Karpas-422 (cell line): ENCODE results near the gene CLEC18A. TPM values are rescaled to one million over a fixed set of nuclear protein-coding genes. Genes with fewer than 3 reads are reported as not detected.
A peak's percentile ranks its signal among the peaks of the same experiment; 100 is the strongest.
"Not testable (repeated sequence)": the region's sequence is repeated elsewhere in the genome, so short reads cannot be mapped to it uniquely, and the experiment has no call there.

Source experiments
- DNase-seq: peaks from one replicate; pipeline ENCODE4 v3.0.0-alpha.2; 2015
- H2AFZ ChIP-seq: fragments of 200-600 bp; sonication (generic); 2 replicates; pipeline ENCODE4 v1.6.1; 2014; ENCODE audit warnings: antibody characterized with exemption, low read length, mixed read lengths
- H3K27ac ChIP-seq: fragments of 200-600 bp; sonication (generic); 2 replicates; pipeline ENCODE4 v1.5.1; 2014; ENCODE audit warnings: mild to moderate bottlenecking, low read length, moderate library complexity
- H3K27me3 ChIP-seq: fragments of 200-600 bp; sonication (generic); 2 replicates; pipeline ENCODE4 v1.6.1; 2014; ENCODE audit warnings: low read length, mixed read lengths
- H3K36me3 ChIP-seq: fragments of 200-600 bp; sonication (generic); 2 replicates; pipeline ENCODE4 v1.6.1; 2014; ENCODE audit warnings: low read length, mixed read lengths; ENCODE audit not compliant: insufficient read depth
- H3K4me1 ChIP-seq: fragments of 200-600 bp; sonication (generic); 2 replicates; pipeline ENCODE4 v1.6.1; 2014; ENCODE audit warnings: mild to moderate bottlenecking, low read length, mixed read lengths
- H3K4me2 ChIP-seq: fragments of 200-600 bp; sonication (generic); 2 replicates; pipeline ENCODE4 v1.6.1; 2014; ENCODE audit warnings: low read length, low read depth, mild to moderate bottlenecking; ENCODE audit not compliant: poor library complexity, severe bottlenecking
- H3K4me3 ChIP-seq: fragments of 200-600 bp; sonication (generic); 2 replicates; pipeline ENCODE4 v1.5.1; 2014; ENCODE audit warnings: mild to moderate bottlenecking, antibody characterized with exemption, low read length, mixed read lengths
- H3K79me2 ChIP-seq: fragments of 200-600 bp; sonication (generic); 2 replicates; pipeline ENCODE4 v1.6.1; 2014; ENCODE audit warnings: mild to moderate bottlenecking, low read length, mixed read lengths
- H3K9ac ChIP-seq: fragments of 200-600 bp; sonication (generic); 2 replicates; pipeline ENCODE4 v1.6.0; 2014; ENCODE audit warnings: low read length
- H3K9me2 ChIP-seq: fragments of 200-600 bp; sonication (generic), shearing (Covaris generic); replicated peaks from 2 replicates; pipeline ENCODE4 v1.6.0; 2014; ENCODE audit warnings: mild to moderate bottlenecking, low read length, moderate library complexity; ENCODE audit not compliant: insufficient read depth
- H3K9me3 ChIP-seq: fragments of 300-700, 200-600 bp; sonication (generic); 2 replicates; pipeline ENCODE4 v1.6.1; 2014; ENCODE audit warnings: low read length, mixed read lengths
- H4K20me1 ChIP-seq: fragments of 200-600 bp; sonication (generic); 2 replicates; pipeline ENCODE4 v1.6.1; 2014; ENCODE audit warnings: mild to moderate bottlenecking, antibody characterized with exemption, low read length, low read depth; ENCODE audit not compliant: insufficient read depth
- small RNA-seq: library from RNA; depleted of rRNA; stranded (forward); fragments of <200 nt; gene quantifications from one replicate; pipeline ENCODE3, GENCODE V24; 2014
- total RNA-seq: library from RNA; depleted of rRNA; stranded (reverse); fragments of >200 nt; shearing (Covaris generic); gene quantifications from 2 replicates; pipeline ENCODE4 v1.2.3, GENCODE V29; 2014; ENCODE audit warnings: low replicate concordance; rRNA removed

The CLEC18A gene
- total RNA-seq, 1 experiment from 2014 or later = 4.9 TPM

DNA sequence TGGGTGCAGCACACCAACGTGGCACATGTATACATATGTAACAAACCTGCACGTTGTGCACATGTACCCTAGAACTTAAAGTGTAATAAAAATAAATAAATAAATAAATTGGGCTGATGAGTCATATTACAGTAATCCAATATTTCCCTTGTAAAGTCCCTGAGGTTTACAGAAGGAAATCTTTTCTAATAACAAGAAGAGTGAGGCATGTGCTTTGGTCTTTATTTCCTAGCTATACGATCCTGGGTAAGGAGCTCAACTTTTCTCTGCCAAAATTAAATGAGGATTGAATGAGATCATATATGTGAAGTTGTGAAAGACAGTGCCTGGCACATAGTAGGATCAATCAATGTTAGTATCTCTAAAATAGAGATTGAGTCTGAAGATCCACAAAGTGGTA, 57.5 kb downstream of the CLEC18A start:
- not testable (repeated sequence) for H3K36me3 ChIP-seq, H3K4me2 ChIP-seq, H3K4me3 ChIP-seq, H3K4me1 ChIP-seq, H3K9ac ChIP-seq, H4K20me1 ChIP-seq, H3K27me3 ChIP-seq, H3K79me2 ChIP-seq, H3K27ac ChIP-seq, H3K9me3 ChIP-seq, H2AFZ ChIP-seq, DNase-seq, H3K9me2 ChIP-seq

- not testable (repeated sequence) for H2AFZ ChIP-seq, H3K27ac ChIP-seq, DNase-seq, H3K79me2 ChIP-seq, H3K4me2 ChIP-seq, H3K9ac ChIP-seq, H3K27me3 ChIP-seq, H3K9me3 ChIP-seq, H3K9me2 ChIP-seq, H3K4me1 ChIP-seq, H4K20me1 ChIP-seq, H3K4me3 ChIP-seq, H3K36me3 ChIP-seq
Observed at GRCh38 chr16:70010615-70011014, 59.5 kb downstream of the CLEC18A start.

- not testable (repeated sequence) for H3K4me1 ChIP-seq, H3K9me3 ChIP-seq, H3K9ac ChIP-seq, H3K9me2 ChIP-seq, H3K27ac ChIP-seq, H3K36me3 ChIP-seq, H3K4me2 ChIP-seq, H3K4me3 ChIP-seq, H3K79me2 ChIP-seq, H2AFZ ChIP-seq, DNase-seq, H3K27me3 ChIP-seq, H4K20me1 ChIP-seq
Observed at GRCh38 chr16:70011120-70011519, 60.0 kb downstream of the CLEC18A start.

DNA sequence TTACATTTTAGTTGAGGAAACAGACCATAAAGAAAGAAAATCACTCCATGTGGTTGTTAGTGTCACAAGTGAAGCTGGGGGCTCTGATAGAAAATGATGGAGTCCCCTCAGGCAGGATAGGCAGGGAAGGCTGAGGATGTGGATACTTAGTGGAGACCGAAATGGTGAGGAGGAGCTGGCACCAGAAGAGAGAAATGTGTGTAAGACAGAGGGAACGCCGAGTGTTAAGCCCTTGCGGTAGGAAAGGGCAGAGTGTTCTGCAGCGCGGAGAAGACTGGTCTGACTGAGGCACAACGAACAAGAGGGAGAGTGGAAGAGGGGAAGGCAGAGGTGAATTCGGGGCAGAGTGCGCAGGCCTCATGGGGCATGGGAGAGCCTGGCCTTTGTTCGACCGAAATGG, 61.2 kb downstream of the CLEC18A start:
- not testable (repeated sequence) for DNase-seq, H3K9me2 ChIP-seq, H3K27me3 ChIP-seq, H3K79me2 ChIP-seq, H3K9me3 ChIP-seq, H3K9ac ChIP-seq, H3K36me3 ChIP-seq, H3K4me1 ChIP-seq, H2AFZ ChIP-seq, H3K27ac ChIP-seq, H3K4me2 ChIP-seq, H4K20me1 ChIP-seq, H3K4me3 ChIP-seq

DNA sequence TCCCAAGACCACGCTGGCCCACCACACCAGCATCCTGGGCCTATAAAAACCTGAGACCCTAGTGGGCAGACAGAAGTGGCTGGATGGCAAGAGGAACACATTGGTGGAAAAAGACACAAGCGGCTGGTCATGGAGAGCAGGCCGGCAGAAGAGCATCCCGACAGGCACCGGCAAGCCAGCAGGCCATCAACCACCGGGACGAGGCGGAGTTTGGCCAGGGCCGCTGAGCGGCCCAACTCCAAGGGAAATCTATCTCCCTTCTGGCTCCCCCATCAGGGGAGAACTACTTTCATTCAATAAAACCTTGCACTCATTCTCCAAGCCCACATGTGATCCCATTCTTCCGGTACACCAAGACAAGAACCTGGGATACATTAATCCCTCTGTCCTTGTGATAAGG, 61.8 kb downstream of the CLEC18A start:
- DNase-seq, H3K9me3 ChIP-seq, H3K4me2 ChIP-seq, H3K9ac ChIP-seq, H3K27ac ChIP-seq, H3K4me1 ChIP-seq, H3K27me3 ChIP-seq, H3K79me2 ChIP-seq, H3K9me2 ChIP-seq, H3K4me3 ChIP-seq, H4K20me1 ChIP-seq, H3K36me3 ChIP-seq, H2AFZ ChIP-seq: not testable (repeated sequence)

Small RNAs within 50 kb of the gene (small RNA-seq; reads per million reads assigned to genes)
- not detected for gene AC026468.1
- gene MIR140 = 111 reads per million, percentile 99 among the genes with 10 or more reads in this experiment

Other genes starting within 250 kb of the CLEC18A start
- 16.2 and 19.0 TPM in 2 replicates for gene NQO1, start 224.8 kb upstream of the CLEC18A start, total RNA-seq
- 50.5 and 68.3 TPM in 2 replicates for gene NOB1, start 196.4 kb upstream of the CLEC18A start, total RNA-seq
- gene WWP2, start 189.0 kb upstream of the CLEC18A start, total RNA-seq = 30.7 and 42.0 TPM in 2 replicates
- gene PDPR, start 163.0 kb downstream of the CLEC18A start, total RNA-seq = 14.7 and 16.3 TPM in 2 replicates
- gene CLEC18C, start 222.5 kb downstream of the CLEC18A start, total RNA-seq = 0.93 TPM in 1 of 2 replicates, not detected in the other